Urothelium cell line (cell line): ENCODE results near the gene S100P.
"Not testable (repeated sequence)": the region's sequence is repeated elsewhere in the genome, so short reads cannot be mapped to it uniquely, and the experiment has no call there.

Experiments used
- DNase-seq: peaks from one replicate; pipeline ENCODE4 v3.0.0; 2011; ENCODE audit warnings: low spot score, mixed read lengths
- FAIRE-seq: peaks from 2 replicates; lab custom pipeline; 2011; peaks lifted over from hg19 to GRCh38; lab: Jason Lieb, UNC

Gene S100P

DNA sequence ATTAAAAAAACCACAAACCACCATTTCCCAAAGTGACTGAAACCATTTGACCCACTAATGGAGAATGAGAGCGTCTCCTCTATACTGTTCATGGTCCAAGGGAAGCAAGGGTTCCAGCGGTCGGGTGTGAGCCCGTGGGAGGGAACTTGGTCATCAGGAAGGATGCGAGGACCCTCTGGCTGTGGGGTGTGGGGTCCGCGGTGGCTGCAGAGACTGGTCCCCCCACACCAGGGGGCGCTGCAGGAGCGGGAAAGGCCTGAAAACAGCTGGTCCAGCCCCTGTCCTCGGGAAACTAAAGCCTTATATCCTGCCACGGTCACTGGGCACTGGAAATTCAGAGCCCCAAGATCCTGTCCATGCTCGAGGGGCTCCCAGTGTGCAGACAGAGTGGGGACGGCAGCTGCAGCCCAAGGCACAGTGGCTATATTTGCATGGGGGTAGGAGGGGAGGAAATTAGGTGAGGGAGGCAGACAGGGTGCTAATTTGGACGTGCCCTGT lies 26.6 kb downstream of the S100P start:
- no peak for FAIRE-seq
- DNase-seq = peak; percentile 73

DNA sequence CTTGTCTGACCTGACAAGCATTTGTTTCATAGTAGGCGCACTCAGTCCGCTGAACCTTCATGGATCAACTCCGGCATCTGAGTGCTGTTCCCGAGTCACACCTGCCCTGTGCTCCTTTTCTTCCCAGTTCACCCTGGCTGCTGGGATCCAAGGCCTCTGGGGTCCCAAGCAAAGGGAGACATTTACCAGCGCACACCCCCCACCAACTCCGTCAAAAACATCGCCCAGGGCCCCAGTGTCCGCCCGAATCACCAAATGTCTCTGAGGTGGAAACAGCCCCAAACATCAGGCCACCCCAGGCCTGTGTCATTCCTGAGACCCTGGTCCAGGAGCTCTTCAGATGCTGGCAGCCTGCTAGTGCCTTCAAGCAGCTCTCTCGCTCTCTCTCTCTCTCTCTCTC lies 27.4 kb downstream of the S100P start:
- FAIRE-seq = no peak

DNA sequence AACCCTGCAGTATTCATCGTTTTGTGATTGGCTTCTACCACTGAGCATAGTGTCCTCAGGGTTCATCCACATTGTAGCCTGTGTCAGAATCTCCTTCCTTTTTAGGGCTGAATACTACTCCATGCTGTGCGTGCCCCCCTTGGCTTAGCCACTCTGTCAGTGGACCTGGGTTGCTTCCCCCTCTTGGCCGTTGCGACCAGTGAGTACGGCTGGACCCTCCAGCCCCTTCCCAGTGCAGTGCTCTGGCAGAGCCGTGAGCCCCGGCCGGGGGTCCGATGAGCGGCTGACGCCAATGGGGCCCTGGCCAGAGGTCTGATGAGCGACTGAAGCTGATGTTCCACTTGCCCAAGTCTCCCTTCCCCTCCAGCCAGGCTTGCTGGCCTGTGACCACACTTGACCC lies 29.2 kb downstream of the S100P start:
- FAIRE-seq (no peak), DNase-seq (no peak)

More for the DNA sequence above, 27.4 kb downstream of the S100P start:
- no peak for DNase-seq

DNA sequence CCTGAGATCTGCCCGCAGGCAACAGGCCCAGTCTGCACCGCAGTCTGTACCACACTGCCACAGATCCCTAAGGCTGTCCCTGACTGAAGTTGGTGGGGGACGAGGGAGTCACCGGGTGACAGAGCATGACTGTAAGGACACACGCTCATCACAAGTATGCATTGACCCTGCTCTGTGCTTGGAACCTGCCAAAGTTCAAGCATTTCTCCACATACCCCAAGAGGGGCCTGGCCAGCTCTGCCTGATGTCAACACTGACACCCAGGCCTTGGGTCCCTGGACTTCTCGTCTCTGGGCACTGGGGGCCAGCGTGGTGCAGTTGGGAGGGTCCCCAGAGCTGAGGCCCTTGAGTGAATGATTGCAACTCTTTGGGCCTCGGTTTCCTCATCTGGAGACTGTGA lies 30.2 kb downstream of the S100P start:
- DNase-seq = no peak

DNA sequence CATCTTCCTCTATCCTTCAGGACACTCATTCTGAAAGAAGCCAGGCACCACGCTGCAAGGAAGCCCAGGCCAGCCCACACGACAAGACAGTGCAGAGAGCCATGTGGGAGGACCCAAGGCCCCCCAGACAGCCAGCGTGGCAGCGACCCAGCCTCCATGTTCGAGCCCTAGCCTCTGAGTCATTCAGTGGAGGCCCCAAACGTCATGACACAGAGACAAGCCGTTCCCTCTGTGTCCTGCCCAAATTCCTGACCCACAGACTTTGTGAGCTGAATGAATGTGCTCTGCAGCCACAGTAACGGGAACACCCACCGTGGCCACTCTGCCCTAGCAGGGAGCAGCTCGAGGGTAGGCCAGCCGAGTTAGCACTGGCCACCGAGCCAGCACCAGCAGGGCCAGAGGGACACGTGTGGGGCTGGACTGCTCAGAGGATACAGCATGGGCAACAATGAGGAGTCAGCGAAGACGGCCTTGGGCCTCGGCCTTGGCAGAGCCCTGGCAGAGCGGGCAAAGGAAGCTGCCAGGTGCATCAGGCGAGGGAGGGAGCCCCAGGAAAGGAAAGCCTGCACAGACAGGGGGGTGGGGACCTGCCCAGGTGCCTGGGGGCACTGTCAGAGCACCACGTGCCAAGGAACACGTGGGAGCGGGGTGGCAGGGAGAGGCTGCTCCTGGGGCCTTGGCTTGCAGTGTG lies 30.9 kb downstream of the S100P start:
- FAIRE-seq (no peak), DNase-seq (no peak)

More for the DNA sequence above, 30.2 kb downstream of the S100P start:
- FAIRE-seq = no peak

DNA sequence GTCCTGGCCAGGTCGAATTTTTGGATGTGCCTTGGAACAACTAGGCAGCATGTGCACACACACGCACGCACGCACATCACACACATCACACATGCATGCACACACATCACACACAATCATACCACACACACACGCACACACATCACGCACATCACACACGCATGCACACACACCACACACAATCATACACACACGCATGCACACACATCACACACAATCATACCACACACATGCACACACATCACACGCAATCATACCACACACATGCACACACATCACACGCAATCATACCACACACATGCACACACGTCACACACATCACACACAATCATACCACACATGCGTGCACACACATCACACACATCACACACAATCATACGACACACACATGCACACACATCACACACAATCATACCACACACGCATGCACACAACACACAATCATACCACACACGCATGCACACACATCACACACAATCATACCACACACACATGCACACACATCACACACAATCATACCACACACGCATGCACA lies 31.8 kb downstream of the S100P start:
- peak; percentile 98 for FAIRE-seq

DNA sequence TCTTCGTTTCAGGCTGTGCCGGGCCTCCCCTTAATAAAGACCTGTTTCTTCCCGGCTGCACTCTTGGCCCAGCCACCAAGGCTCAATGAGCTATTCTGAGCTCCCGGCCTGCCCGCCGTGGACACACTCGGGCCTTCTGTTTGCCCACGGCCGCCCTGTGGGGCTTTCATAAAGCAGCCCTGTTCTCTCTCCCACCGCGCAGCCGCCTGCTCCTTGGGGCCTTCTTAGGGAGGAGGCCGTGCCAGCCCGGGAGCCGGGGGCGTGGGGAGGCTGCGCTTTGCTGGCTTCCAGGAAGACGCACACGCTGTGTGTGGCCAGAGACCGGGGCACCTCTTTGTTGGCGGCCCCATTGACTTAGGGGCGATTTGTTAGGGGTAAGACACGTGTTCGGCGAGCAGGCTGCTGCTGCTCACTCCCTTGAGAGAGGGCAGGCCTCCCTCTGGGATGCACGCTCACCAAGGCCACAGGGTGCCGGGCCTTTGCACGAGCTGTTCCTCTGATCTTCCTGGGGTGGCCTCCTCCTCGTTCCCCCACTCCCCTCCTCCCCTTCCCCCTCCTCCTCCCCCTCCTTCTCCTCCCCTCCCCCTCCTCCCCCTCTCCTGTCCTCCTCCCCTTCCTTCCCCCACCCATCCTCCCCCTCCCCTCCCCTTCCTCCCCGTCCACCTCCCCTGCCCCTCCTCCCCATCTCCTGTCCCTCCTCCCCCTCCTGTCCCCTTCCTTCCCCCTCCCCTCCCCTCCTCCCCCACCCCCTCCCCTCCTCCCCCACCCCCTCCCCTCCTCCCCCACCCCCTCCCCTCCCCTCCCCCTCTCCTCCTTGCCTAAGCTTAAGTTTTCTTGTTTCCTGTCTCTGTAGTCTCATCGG lies 33.6 kb downstream of the S100P start:
- DNase-seq (peak; percentile 65), FAIRE-seq (no peak)

More for the DNA sequence above, 31.8 kb downstream of the S100P start:
- DNase-seq = not testable (repeated sequence)

DNA sequence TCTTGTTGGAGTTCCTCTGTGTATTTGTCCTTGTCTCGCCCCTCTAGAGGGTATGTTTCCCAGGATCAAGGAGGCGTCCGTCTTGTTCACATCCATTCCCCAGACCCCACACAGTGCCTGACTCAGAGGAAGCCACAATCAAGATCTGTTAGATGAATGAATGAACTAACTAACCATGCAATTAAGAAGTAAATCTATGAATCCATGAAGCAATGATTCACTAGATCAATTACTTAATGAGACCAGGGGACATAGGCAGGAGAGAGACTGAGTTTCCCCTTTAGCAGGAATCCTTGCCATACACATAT lies 34.2 kb downstream of the S100P start:
- DNase-seq (no peak), FAIRE-seq (no peak)

DNA sequence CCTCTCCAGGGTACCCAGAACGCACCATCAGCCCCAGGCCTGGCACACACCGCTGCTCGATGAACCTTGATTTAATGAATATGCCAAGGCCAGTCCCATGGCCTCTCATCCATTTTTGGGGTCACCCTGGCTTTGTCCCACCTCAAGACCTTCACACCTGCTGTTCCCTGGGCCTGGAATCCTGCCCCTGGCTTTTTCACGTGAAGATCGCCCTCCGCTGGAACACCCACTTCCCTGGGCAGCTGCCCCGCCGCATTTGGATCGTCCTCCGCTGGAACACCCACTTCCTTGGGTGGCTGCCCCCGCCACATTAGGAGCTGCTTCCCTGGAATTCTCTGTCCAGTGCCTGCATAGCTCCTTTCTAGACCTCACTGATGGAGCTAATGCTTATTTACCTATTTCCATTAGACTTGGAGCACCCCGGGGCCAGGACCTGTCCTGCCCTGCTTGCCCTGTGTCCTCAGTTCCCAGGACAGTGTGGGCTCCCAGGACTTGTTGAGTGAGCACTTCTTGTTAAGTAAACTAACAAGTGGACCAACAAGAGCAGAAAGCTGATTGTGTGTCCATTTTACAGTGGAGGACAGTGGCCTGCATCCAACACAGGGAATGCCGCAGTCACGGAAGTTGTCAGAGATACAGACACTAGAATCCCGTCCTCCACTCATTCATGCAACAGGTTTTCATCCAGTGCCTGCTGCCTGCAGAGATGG lies 34.8 kb downstream of the S100P start:
- no peak for FAIRE-seq
- DNase-seq = no peak

DNA sequence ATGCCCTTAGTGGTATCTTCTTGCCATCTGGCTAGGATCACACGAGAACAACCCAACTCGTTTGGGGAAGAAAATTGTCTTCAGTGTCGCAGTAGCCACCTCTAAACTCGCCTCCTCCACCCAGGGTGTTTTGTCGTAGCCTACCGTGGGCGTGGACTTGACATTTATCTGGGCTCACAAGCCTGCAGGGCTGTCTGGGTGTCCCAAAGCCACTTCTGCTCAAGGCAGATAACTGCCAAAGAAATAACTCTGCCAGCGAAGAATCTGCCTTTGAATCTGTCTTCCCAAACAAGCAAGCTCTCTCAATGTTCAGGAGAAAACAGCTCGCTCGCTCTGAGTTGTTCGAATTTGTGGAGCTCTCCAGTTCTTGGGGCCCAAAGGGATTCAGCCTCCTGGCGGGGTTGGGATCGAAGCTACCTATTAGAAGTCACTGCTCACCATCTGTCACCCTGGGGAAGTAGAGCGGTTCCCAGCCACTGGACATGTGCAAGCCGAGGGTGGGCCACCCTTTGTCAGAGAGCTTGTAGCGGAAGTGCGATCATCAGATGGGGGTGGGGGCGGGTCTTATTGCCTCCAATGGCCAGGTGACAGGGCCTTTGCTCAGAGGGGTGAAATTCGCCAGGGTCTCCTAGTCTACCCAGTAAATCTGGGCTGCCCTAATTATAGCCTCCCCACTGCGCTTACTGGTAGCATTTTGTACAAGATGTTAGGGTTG lies 37.1 kb downstream of the S100P start:
- FAIRE-seq (no peak), DNase-seq (no peak)

DNA sequence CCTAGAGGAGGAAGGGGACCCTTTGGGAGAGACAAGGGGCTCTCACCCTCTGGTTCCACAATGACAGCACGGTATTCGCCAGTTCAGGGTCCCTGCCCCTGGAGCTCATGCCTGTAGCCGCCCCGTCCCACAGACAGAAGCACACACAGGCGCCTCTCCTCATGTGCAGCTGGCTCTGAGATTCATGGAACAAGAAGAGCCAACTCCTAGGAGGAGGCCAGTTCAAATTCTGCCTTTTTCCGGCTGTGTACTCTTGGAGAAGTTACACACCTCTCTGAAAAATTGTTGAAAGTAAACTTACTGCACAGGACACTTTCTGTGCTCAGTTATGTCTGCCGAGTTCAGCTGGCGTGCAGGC lies 37.6 kb downstream of the S100P start:
- DNase-seq = no peak
- FAIRE-seq = no peak

DNA sequence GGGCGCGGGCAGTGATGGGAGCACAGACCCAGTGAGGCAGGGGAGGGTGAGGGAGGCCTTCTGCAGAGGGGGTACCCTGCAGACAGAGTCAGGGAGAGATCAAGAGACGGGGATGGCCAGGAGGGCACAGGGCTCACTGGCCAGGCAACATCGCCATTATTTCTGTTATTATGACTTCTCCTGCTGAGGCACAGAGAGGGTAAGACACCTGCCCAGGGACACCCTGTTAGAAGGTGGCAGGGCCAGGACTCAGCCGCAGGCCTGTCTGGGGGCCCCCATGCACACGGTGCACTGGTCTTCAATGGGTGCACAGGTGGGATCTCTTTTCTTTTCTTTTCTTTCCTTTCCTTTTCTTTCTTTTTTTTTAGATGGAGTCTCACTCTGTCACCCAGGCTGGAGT lies 38.1 kb downstream of the S100P start:
- no peak for FAIRE-seq
- DNase-seq = no peak

DNA sequence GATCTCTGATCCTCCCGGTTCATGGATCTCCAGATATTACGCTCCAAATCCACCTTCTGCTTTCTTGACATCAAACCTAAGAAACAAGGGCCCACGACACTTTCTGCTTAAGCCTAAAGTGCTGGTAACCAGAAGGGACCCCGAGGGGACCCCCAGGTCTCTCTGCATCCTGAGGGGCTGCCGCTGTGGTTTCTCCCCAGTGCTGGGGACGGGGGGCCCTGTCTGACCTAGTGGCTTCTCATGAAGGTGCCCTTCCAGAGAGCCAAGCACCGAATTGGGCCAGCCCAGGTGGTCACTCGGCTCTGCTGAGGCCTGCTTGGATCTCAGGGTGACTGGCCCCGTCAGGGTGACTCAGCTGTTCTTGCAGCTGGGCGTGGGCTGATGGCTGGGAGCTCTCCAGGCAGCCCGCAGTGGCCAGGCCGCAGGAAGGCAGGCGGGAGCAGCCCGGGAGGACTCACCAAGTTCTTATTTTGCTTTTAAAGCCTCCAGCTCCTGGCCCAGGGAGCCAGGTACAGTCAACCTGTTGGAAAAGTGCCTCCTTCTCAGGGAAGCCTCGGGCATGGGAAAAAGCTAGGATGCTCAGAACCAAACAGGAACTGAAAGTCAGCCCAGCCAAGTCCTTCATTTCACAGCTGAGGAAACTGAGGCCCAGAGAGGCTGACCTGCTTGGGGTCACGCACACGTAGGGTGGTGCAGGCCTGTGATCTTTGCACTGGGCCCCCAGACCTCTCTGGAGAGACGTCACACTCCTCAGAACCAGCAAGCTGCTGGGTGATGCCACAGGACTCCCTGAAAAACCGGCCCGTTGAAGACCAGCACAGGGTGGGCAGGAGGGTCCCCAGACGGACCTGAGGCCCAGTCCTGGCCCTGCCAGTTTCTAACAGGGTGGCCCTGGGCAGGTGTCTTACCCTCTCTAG lies 39.0 kb downstream of the S100P start:
- peak; percentile 73 for DNase-seq
- FAIRE-seq = no peak

DNA sequence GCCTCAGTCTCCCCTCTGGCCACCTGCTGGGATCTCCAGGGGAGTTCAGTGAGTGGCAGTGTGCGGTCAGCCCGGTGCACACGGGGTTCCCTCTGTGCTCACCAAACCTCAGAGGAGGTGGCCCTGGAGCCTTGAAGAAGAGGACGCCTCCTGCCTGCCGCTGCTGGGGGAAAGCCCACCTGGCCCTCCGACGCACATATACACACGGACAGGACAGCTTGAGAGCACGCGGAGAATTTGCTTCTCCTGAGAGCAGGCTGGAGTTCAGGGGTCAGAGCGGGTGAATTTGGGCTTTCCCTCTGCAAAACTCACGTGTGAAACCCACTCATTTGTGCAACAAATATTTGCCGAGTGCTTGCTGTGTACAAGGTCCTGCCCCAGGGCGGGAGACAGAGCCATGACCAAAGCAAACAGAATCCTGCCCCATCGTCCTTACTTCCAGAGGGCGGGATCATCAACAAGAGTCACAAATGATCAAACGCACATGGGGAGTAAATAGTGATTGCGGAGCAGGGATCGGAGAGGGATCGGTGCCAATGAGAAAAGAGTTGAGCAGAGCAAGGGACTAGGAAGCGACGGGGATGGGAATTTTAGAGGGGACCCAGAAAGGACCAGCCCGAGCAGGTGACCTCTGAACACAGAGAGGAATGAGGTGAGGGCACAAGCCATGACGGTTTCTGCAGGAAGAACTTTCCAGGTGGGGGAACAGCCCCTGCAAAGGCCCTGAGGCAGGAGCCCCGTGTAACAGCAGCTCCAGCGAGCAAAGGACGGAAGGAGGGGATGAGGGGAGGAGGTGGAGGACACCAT lies 39.9 kb downstream of the S100P start:
- DNase-seq (no peak), FAIRE-seq (no peak)

DNA sequence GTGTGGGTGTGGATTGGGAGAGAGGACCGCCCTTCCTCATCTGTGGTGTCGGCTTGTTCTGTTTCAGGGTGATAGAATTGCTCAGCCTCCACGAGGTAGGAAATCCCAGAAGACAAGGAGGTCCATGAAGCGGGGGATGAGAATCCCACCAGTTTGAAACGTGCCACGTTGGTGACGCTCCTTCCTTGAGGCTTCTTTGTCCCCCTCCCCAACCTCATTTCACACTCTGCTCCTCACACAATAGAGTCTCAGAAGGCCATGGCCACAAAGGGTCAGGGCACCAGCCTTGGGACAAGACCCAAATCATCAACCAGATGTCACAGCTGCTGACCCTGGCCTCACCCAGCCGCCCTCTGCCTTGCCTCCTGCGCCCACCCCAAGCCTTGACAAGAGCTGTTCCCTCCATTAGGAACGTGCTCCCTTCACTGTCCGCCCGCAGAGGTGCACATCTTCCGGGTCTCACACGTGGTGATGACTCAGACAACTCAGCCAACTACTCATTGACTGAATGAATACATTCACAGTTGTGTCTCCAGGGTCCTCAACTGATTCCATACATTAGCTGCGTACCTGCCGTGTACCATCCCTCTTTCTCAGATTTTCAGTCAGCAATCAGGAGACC lies 40.6 kb downstream of the S100P start:
- no peak for FAIRE-seq

DNA sequence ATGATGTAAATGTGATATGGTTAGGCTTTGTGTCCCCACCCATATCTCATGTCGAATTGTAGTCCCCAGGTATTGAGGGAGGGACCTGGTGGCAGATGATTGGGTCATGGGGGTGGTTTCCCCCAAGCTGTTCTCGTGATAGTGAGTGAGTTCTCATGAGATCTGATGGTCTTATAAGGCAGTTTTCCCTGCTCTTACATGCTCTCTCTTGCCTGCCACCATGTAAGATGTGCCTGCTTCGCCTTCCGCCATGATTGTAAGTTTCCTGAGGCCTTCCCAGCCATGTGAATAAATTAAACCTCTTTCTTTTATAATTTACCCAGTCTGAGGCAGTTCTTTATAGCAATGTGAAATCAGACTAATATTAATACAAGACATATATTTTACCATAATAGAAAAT lies 46.2 kb downstream of the S100P start:
- DNase-seq = no peak
- FAIRE-seq = no peak

More for the DNA sequence above, 40.6 kb downstream of the S100P start:
- DNase-seq = no peak

DNA sequence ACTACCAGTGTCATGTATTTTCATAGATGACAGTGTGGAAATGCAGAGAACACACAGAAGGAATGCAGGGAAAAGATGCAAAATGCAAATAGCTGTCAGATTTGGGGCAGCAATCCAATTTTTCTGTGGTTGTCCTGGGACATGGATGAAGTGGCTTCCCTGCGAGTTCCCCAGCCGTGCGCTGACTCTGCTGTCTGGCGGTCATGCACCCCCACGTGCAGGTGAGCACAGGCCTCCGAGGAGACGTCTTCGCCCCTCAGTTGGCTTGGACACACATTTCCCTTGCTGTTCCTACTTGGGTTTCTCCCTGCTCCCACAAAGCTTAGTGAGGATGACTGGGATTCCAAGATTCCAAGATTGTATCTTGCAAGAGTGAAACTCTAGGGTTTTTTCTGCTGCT lies 46.7 kb downstream of the S100P start:
- no peak for DNase-seq
- no peak for FAIRE-seq

DNA sequence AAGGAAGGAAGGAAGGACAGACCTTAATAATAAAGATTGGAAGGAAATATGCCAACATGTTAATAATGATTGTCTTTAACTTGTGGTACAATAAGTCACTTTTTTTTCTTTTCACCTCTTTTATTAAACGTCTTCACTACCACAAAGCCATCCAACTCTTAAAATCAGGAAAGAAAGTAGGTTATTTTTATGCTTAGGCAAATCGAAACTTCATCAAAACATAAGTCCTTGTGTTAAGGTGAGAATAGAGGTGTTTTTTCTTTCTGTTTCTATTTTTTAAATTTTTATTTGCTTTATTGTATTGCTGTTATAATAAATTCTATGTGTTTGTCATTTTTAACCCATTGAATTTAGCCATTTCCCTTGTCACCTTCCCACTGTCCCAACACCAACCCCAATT lies 48.8 kb downstream of the S100P start:
- FAIRE-seq = no peak
- no peak for DNase-seq
